ENCODE measurements around the gene PFDN1.
A peak's percentile ranks its signal among the peaks of the same experiment; 100 is the strongest.
"Not testable (repeated sequence)": the region's sequence is repeated elsewhere in the genome, so short reads cannot be mapped to it uniquely, and the experiment has no call there.

PFDN1 gene, protein sequence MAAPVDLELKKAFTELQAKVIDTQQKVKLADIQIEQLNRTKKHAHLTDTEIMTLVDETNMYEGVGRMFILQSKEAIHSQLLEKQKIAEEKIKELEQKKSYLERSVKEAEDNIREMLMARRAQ

DNA sequence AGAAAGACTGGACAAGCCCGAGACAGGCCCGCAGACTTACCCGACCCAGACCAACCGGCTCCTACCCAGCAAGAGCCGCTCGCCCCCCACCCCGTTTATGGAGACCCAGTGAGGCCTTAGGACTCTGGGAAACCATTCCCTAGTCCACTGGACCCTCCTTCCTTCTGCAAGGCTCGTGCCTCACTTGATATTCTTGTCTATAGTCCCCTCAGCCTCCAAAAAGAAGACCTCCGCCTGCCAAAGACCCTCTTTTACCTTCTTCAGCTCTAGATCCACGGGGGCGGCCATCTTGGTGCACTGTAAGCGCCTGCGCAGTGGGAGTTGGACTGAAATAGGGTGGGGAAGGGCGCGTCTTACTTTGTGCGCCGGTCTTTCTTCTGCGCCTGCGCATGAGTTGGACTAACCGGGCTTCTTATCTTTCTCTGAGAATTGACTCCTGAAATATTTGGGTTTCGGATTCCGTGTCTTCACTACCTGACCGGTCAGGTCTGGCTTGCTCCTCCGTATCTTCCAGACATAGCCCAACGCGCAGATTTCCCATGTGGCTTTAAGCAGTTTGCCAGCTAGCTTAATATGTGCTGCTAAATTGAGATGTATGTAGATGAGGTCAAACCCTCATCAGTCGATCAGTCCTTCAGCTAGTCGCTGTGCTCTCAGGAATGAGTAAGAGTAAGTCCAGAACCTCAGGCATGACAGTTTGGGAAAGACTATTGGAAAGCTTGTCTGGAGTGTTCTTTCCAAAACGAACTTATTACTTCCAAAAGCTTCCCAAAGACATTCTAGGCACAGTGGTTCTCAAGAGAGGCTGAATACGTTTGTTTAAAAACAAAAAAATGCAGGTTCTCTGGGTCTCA, at the start of gene PFDN1:
Gene PFDN1, minus strand, starts transcription at position 316 of the 854 bp plus-strand sequence. Its CDS starts 28 bp downstream, at position 288.
- DNase-seq = peak; percentile 89 to 93

DNA sequence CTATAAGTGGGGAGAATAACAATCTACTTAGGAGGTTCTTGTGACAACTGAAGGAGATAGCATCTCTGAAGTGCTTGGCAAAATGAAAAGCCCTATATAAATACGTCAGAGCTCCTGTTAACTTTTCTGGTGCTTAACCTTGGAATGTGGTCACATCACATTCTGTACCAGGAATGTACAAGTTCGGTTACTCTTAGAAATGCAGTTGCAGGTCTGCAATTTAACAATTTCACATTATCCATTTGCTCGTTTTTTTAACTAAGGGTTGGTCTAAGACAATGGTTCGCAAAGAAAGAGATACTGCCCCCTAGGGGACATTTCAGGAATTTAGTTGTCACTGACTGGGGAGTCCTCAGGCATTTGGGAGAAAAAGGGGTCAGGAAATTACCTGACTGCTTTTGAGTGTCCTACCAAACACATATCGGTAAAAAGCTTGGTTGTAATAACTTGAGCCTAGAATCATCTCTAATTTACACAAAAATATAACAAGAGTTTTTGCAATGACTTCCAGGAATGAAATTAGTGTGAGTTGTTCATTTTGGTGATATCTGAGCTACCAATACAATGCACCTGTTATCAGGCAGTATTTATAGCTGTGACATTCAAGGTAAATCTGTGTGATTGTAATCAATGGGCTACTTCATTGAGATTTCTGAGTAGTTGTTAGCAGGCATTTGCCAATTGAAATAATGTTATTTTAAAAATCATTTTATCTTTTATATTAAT, 48.9 kb upstream of the PFDN1 start:
- DNase-seq = peak in 1 of 2 experiments; percentile 49

DNA sequence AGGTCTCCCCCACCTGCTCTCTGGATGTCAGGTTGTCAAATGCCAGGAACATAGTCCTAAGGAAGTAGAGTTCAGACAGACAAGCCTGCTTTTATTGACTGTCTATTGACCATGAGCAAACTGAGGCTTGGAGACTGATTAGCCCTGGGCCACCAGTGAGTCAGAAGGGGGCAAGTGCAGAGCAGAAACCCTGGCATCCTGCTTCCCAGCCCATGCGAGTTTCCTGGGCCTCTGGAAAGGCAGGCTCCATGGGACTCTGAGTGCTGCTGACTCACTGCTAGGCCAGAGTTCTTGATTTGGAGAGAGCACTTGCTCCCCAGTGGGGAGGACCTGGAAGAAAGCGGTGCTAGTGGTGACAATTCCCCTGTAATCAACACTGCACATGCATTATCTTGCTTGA, 46.3 kb upstream of the PFDN1 start:
- no peak for DNase-seq

DNA sequence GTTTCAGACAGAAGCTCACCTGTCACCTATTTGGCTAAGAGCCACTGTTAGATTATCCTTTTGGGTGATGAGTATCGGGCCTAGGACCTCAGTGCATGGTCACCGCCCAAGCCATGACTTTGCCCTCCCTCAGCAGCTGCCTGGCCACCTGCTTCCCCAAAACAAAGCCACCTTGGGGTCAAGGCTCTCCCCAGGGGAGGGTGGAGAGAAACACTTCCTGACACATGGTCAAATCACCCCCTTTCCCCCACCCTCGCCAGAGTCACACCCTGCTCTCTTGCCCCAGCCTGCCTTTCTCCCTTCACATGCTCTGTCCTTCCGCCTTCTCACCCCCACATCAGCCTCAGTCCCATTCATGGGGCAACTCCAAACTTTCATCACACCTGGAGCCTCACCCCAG, 45.2 kb upstream of the PFDN1 start:
- DNase-seq = no peak

DNA sequence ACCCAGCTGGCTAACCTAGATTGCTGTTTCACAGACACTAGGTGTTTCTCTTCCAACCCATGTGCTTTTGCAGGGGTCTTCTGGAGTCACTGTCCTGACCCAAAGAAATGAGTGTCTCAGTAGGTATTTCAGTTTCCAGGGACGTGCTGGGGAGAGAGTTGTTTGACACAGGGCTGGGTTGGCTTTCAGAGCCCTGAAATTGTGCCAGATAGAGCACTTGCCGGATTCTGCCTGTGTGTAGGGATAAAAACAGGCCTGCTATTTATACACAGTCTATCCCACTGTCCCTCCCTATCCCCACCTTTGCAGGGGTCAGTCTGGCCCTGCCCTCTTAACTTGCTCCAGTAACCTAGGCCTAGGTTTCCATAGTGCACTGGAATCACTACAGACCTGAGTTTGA, 44.5 kb upstream of the PFDN1 start:
- DNase-seq = no peak

DNA sequence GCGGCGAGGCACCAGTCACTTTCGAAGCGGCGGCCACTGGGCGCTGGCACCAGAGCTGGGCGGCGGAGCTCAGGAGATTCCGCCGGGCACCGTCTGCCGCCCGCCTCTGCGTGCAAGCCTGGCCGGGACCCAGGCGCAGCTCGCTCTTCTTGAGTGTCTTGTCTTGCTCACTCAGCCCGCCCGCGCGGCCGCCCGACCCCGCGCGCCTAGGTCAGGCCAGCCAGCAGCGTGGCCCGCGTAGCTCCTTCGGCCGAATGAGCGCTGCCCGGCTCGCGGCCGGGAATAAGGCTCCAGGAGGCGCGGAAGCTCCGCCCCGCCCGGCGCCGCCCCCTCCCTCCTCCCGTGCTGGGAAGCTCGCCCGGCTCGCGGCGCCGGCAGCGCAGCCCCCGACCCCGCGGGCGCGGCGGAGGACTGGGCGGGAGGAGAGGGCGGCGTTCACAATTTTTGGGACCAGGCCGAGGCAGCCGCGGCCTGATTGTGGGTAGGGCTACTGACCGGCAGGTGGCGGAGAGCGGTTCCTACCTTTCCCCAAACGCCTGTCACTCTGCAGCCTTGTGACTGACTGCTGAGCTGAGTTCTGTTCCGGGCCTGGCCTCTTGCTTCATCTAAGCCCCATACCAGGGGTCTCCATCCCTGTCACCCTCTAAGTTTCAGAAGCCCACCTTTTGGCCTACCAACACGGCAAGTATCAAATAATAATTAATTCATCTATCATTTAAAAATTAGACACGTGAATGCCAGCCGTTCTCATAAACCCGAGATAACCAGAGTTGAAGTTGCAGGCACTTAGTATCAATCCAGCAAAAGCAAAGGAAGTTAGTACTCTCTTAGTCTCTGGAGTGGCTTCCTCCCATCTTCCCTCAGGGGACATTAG, 43.7 kb upstream of the PFDN1 start, which contains the start of gene HBEGF:
Gene HBEGF, minus strand, starts transcription at position 256 of the 874 bp plus-strand sequence. CDS start 275 bp downstream, outside the sequence.
- peak; percentile 60 to 63 for DNase-seq

DNA sequence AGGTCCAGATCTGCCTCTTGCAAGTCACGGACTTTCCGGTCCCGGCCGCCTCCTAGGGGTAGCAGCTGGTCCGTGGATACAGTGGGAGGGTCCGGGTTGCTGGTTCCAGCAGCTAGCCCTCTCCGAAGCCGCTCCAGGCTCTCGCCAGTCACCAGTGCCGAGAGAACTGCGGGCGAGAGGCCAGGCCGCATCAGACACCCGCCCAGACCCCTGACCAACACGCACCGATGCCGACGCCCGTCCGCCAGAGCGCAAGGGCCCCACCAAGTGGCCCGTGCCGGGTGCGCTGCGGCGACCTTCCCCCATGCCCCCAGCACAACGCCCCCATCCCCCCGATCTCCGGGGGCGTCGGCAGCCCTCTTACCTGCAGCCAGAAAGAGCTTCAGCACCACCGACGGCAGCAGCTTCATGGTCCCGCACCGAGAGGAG, 43.0 kb upstream of the PFDN1 start:
- peak in 1 of 2 experiments; percentile 15 for DNase-seq

DNA sequence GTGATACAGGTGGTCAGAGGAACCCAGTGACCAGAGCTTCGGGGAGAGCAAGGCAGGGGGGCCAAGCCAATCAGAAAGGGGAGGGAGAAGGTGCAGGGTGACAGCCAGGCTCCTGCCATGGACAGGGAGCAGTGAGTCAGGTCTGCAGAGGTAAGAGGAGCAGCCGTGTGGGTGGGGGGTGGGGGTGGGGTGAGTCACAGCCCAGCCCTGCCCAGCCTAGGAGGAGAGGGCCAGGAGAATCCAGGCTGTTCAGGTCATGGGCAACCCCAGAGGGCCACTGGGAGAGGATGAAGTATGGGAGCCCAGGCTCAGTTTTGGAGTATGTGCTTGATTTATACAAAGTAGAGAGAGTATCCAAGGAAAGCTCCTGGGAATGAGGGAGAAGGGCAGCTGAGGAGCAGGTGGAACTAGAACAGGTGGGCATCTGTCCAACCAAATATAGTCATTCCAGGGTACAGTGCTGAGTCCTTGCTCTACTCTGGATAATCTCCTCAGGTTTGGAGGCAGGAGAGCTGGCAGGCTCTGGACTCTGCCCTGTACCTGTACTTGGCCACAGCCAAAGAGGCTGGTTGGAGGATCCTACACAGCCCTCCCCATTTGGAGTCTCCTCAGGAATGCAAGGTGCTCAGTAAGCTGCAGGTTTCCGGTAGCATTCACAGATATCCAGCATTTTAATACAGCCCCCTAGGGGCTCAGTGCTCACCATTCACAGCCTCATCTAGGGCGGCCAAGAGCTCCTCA, 42.0 kb upstream of the PFDN1 start:
- DNase-seq = peak; percentile 28 to 44

DNA sequence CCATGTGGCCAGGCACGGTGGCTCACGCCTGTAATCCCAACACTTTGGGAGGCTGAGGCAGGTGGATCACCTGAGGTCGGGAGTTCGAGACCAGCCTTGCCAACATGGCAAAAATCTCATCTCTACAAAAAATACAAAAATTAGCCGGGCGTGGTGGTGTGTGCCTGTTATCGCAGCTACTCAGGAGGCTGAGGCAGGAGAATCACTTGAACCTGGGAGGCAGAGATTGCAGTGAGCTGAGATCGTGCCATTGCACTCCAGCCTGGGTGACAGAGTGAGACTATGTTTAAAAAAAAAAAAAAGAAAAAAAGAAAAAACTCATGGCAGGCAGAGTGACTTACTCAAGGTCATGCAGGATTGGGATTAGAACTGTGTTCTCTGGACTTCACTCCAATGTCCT, 40.9 kb upstream of the PFDN1 start:
- DNase-seq = not testable (repeated sequence)

DNA sequence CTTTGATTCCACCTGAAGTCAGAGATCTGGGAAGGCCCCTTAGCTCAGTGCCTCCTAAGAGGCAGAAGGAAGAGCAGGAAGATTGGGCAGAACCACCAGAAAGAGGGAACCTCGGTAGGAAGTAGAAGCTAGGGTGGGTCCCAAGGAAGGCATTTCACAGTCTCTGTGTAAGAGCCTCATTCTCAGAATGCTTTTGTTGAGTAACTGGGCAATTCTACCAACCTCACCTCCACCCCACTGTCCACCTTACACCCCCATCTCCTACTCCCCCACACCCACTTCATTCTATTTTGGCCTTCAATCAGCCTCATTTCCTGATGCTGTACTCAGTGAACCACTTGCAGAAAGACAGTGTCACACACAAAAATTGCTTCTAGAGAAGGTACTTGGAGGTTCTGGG, 40.0 kb upstream of the PFDN1 start:
- no peak for DNase-seq

DNA sequence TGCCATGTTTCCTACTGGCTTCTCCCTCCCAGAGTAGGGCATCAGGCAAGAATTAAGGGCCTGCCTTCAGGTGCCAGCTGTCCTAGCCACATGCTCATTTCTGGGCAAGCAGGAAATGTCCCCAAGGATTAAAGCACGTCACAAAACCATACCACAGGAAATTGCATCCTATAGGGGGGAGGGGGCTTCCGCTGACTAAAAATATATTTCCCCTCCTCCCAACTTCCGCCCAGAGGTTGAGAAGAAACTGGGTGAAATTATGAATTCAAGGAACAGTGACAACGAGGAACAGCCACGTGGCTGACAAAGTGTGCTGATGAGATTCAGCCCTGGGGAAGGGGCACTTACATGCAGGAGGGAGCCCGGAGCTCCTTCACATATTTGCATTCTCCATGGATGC, 39.4 kb upstream of the PFDN1 start:
- peak; percentile 24 to 50 for DNase-seq

DNA sequence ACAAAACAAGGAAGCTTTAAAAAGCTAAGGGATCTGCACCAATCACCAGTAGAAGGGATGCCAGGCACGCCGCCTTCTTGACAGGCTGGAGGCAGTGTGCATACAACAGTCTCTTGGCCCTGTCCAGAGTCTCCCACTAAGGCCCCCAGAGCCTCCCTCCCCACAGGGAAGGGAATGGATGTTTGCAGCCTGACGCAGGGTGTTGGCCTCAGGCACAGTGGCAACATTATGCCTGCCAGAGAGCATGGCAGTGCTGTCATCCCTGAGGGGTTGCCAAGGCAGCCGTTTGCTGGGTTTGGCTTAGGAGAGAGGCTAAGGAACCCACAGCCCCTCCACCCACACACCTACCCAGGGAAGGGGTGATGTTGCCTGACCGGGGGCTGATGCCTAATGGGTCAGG, 38.7 kb upstream of the PFDN1 start:
- DNase-seq = no peak

DNA sequence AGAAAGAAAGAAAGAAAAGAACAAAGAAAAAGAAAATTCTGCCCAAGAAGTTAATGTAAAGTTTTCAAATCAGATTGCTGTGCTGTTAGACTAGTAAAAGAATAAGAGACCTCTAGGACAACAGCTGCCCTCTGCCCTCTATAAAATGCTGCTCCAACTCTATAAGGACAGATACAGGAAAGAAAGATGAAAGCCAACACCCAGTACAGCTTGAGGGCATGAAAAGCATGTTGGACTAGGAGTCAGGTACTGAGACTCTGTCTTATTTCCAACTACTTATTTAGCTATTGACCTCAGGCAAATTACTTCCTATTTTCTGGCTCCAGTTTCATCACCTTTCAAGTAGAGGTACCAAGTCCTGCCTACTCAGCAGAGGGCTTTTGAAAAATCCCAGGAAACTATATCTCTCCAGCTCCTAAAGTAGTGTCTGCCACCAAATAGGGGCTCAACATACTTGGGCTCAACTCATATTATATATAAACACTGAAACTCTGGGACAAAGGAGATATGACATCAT, 37.8 kb upstream of the PFDN1 start:
- no peak for DNase-seq

DNA sequence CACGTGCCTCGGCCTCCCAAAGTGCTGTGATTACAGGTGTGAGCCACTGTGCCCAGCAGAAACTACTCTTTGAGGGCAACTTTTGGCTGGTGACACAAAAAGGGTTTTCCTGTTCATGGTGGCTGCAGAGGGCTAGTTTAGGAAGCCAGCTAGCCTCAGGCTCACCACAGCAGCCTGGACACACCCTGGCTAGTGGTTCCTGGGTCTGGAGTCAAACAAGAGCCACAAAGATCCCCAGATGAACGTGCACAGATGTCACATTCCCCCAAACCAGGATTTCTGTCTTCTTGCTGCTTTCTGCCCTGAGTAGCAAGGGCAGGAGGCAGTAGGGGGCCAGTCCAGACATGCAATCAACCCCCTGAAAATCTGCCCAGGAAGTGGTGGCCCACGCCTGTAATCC, 36.7 kb upstream of the PFDN1 start:
- DNase-seq = no peak

DNA sequence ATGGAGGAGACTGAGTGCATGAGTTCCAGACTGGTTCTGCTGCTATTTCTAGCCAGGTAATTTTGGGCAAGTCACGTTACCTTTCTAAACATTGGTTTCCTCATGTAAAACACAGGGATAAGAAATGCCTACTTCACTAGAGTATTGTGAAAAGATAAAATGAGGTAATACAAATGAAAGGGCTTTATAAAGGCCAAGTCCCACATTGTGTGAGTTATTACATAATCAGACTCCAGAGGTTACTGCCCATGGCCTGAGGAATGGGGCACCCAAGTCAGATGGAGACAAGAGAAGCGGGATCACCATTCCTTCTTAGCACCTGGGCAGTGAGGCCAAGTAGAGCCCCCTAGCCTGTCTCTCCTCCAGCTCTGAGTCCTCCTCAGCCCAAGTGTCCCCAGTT, 36.0 kb upstream of the PFDN1 start:
- no peak for DNase-seq

DNA sequence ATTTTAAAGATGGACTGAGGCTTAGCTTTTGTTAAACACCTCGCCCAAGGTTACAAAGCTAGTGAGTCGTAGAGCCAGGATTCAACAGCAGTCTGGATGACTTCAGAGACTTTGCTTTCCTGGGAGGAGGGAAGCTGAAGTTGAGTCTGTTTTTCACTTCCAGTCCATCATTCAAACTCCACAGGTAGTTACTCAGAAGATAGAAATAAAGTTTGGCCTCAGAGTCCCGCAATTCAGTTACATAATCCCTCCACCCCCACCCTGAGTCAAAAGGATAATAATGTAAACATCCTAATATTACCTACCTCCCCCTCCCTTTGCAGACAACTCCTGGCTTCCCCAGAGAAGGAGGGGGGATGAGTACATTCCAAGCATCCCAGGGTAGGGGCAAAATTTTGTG, 35.4 kb upstream of the PFDN1 start:
- DNase-seq = no peak

DNA sequence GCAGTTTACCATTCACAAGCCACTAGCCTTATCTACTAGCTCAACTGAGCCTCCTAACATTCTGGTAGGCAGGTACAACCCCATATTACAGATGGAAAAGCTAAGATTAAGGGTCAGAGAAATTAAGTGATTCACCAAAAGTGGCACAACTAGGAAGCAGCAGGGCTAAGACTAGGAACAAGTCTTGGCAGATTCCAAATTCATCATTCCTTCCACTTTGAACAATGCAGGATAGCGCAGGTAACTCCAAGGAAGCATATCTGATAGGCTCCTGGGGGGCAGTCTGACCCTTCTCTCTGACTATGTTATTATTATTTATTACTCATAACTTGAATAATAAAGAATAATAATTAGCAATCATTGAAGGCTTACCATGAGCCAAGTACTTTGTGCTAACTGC, 35.0 kb upstream of the PFDN1 start:
- no peak for DNase-seq

DNA sequence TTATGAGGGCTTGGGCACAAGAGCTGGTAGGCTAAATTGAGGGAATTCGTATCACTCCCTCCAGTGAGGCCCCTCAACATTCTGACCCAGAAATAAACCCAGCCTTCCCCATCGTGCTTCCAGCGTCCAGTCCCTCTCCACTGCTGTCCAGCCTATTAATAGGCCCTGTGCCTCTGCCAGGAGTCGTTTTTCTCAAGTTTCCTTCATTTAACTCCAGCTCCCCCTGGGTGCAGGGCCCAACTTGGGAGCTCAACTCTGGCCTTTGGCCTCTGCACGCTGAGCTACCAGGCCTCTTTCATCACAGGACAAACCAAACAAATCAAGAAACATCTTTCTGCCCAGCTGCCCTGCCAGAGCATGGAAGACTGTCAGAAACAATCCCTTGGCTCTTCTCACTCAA, 33.5 kb upstream of the PFDN1 start:
- DNase-seq = no peak

DNA sequence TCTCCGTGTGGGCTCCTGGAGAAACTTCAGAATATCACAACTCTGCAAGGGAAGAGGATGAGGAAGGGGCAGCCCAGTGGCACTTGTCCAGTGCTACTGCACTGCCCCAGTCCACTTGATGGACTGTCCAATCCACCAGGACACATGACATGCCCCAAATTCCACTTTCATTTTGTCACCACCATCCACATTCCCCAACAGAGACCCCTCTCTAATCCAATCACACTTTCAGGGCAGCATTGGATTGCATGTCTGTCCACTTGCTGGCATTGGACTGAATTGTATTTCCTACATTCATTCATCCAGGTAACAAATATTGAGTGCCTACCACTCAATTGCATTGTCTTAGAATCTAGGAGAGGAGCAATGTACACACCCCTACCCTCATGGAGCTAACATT, 28.7 kb upstream of the PFDN1 start:
- no peak for DNase-seq

DNA sequence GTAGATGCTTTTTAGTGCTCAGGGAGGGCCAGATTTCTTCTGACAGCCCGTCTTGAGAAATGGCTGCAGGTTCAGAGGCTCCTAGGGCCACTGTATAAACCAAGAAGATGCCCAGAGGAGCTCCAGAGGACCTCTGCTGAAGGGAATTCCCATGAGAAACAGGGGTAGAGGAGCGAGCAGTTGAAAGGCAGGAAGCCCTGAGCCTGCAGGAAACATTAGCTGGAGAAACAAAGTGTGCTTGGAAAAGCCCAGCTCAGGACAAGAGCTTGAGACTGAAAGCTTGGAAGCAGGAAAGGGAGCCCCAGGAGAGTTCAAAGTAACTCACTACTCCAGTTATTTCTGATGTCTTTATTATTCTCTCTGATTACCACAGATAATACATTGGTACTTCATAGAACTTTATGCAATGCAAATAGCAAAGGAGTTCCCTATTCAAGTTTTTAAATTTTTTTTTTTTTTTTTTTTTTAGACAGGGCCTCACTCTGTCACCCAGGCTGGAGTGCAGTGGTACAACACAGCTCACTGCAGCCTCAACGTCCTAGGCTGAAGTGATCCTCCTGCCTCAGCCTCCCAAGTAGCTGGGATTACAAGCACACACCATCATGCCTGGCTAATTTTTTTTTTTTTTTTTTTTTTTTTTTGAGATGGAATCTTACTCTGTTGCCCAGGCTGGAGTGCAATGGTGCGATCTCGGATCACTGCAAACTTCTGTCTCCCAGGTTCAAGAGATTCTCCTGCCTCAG, 27.0 kb upstream of the PFDN1 start:
- no peak for DNase-seq

All from activated CD4-positive, alpha-beta T cell treated with anti-CD3 and anti-CD28 coated beads, Interleukin-2, amount 50 U/mL, for 48 hours (primary cell).